MM.1S (cell line): ENCODE measurements around the gene MARCHF10.

ENCODE experiments used
- DNase-seq: peaks from one replicate; pipeline ENCODE4 v3.0.0-alpha.2; 2015
- H2AFZ ChIP-seq: fragments of 300-600 bp; sonication (generic); 2 replicates; pipeline ENCODE4 v1.6.0; 2016; ENCODE audit warnings: antibody characterized with exemption, low read length
- H3F3A ChIP-seq: fragments of 300-600 bp; sonication (generic); 2 replicates; pipeline ENCODE4 v1.6.1; 2016; ENCODE audit warnings: mild to moderate bottlenecking, antibody characterized with exemption, low read length, moderate library complexity, mixed read lengths; ENCODE audit not compliant: insufficient read depth
- H3K27ac ChIP-seq: fragments of 300-600 bp; sonication (generic); 2 replicates; pipeline ENCODE4 v1.5.1; 2016; ENCODE audit warnings: mild to moderate bottlenecking, low read length
- H3K27me3 ChIP-seq: fragments of 300-600 bp; sonication (generic); replicated peaks from 2 replicates; pipeline ENCODE4 v1.6.0; 2016; ENCODE audit warnings: low read length; ENCODE audit not compliant: insufficient read depth
- H3K36me3 ChIP-seq: fragments of 300-600 bp; sonication (generic); replicated peaks from 2 replicates; pipeline ENCODE4 v1.6.1; 2016; ENCODE audit warnings: mild to moderate bottlenecking, low read length, mixed read lengths; ENCODE audit not compliant: insufficient read depth
- H3K4me1 ChIP-seq: fragments of 300-600 bp; sonication (generic); 2 replicates; pipeline ENCODE4 v1.6.1; 2016; ENCODE audit warnings: low read length, mixed read lengths
- H3K4me2 ChIP-seq: fragments of 300-600 bp; sonication (generic); 2 replicates; pipeline ENCODE4 v1.6.0; 2016; ENCODE audit warnings: low read depth, low read length
- H3K4me3 ChIP-seq: fragments of 300-600 bp; sonication (generic); 2 replicates; pipeline ENCODE4 v1.5.1; 2016; ENCODE audit warnings: low read length, mixed read lengths
- H3K79me2 ChIP-seq: fragments of 300-600 bp; sonication (generic); 2 replicates; pipeline ENCODE4 v1.6.1; 2016; ENCODE audit warnings: mixed run types, low read length, mixed read lengths
- H3K9ac ChIP-seq: fragments of 300-600 bp; sonication (generic); 2 replicates; pipeline ENCODE4 v1.6.1; 2016; ENCODE audit warnings: low read length, mixed read lengths
- H3K9me2 ChIP-seq: fragments of 300-600 bp; sonication (generic); replicated peaks from 2 replicates; pipeline ENCODE4 v1.6.1; 2016; ENCODE audit warnings: mild to moderate bottlenecking, low read length, mixed read lengths; ENCODE audit not compliant: insufficient read depth
- H3K9me3 ChIP-seq: fragments of 300-600 bp; sonication (generic); replicated peaks from 2 replicates; pipeline ENCODE4 v1.6.1; 2016; ENCODE audit warnings: mild to moderate bottlenecking, low read length, mixed read lengths; ENCODE audit not compliant: insufficient read depth
- H4K20me1 ChIP-seq: fragments of 300-600 bp; sonication (generic); 2 replicates; pipeline ENCODE4 v1.6.1; 2016; ENCODE audit warnings: mild to moderate bottlenecking, low read length, moderate library complexity, mixed read lengths; ENCODE audit not compliant: insufficient read depth
- CTCF ChIP-seq: fragments of 300-600 bp; sonication (generic); IDR thresholded peaks from 2 replicates; pipeline ENCODE4 v1.5.1; 2016; ENCODE audit warnings: antibody characterized with exemption, low read length, mixed read lengths
- EZH2 ChIP-seq: fragments of 300-600 bp; sonication (generic); optimal IDR thresholded peaks from 2 replicates; pipeline ENCODE3; 2017; ENCODE audit warnings: low read depth, mild to moderate bottlenecking, antibody characterized with exemption, low read length, mixed read lengths
- EZH2phosphoT487 ChIP-seq: fragments of 300-600 bp; sonication (generic); IDR thresholded peaks from 2 replicates; pipeline ENCODE4 v1.6.1; 2018; ENCODE audit warnings: antibody characterized with exemption, low read length

Gene MARCHF10

GRCh38 chr17:62791235-62791734 is 16.8 kb downstream of the MARCHF10 start:
- Histone ChIP-seq H3K9me3 (no peaks in the 10 kb centered on the region), H3K27me3 (no peaks in the 10 kb centered on the region), H3F3A (no peaks in the 10 kb centered on the region), H3K4me3 (no peak overlapping the region), H3K36me3 (no peaks in the 10 kb centered on the region), H3K9ac (no peak overlapping the region), H3K9me2 (no peaks in the 10 kb centered on the region), H3K4me2 (no peak overlapping the region), H3K79me2 (no peaks in the 10 kb centered on the region), H4K20me1 (no peaks in the 10 kb centered on the region), H3K27ac (no peak overlapping the region), H2AFZ (no peak overlapping the region), H3K4me1 (no peaks in the 10 kb centered on the region)
- TF ChIP-seq CTCF (no peak), EZH2phosphoT487 (no peak), EZH2 (no peak)
- DNase-seq, result no peak

- Histone ChIP-seq H3K27ac (no peak overlapping the region), H3K79me2 (no peaks in the 10 kb centered on the region), H3K9ac (no peak overlapping the region), H2AFZ (no peak overlapping the region), H3K36me3 (no peaks in the 10 kb centered on the region), H3K9me2 (no peaks in the 10 kb centered on the region), H3K4me1 (no peaks in the 10 kb centered on the region), H3K4me2 (no peak overlapping the region), H4K20me1 (no peaks in the 10 kb centered on the region), H3K27me3 (no peaks in the 10 kb centered on the region), H3K9me3 (no peaks in the 10 kb centered on the region), H3F3A (no peaks in the 10 kb centered on the region), H3K4me3 (no peak overlapping the region)
- no peak for DNase-seq
- no peak for TF ChIP-seq EZH2phosphoT487
- TF ChIP-seq CTCF, result no peak
- no peak for TF ChIP-seq EZH2
Measured at GRCh38 chr17:62790564-62790986, 17.5 kb downstream of the MARCHF10 start.

GRCh38 chr17:62787366-62787765 is 20.7 kb downstream of the MARCHF10 start:
- Histone ChIP-seq H3K27ac (no peak overlapping the region), H3K9ac (no peak overlapping the region), H3K4me2 (no peak overlapping the region), H3K36me3 (no peaks in the 10 kb centered on the region), H3K4me3 (no peak overlapping the region), H3K9me2 (no peaks in the 10 kb centered on the region), H4K20me1 (no peaks in the 10 kb centered on the region), H3F3A (no peaks in the 10 kb centered on the region), H3K9me3 (no peaks in the 10 kb centered on the region), H3K4me1 (no peaks in the 10 kb centered on the region), H3K79me2 (no peaks in the 10 kb centered on the region), H2AFZ (no peak overlapping the region), H3K27me3 (no peaks in the 10 kb centered on the region)
- TF ChIP-seq CTCF (no peak), EZH2 (no peak), EZH2phosphoT487 (no peak)
- no peak for DNase-seq
